ENCODE results near the gene MRPL17.
A peak's percentile ranks its signal among the peaks of the same experiment; 100 is the strongest.
"Not testable (repeated sequence)": the region's sequence is repeated elsewhere in the genome, so short reads cannot be mapped to it uniquely, and the experiment has no call there.

The MRPL17 gene

DNA sequence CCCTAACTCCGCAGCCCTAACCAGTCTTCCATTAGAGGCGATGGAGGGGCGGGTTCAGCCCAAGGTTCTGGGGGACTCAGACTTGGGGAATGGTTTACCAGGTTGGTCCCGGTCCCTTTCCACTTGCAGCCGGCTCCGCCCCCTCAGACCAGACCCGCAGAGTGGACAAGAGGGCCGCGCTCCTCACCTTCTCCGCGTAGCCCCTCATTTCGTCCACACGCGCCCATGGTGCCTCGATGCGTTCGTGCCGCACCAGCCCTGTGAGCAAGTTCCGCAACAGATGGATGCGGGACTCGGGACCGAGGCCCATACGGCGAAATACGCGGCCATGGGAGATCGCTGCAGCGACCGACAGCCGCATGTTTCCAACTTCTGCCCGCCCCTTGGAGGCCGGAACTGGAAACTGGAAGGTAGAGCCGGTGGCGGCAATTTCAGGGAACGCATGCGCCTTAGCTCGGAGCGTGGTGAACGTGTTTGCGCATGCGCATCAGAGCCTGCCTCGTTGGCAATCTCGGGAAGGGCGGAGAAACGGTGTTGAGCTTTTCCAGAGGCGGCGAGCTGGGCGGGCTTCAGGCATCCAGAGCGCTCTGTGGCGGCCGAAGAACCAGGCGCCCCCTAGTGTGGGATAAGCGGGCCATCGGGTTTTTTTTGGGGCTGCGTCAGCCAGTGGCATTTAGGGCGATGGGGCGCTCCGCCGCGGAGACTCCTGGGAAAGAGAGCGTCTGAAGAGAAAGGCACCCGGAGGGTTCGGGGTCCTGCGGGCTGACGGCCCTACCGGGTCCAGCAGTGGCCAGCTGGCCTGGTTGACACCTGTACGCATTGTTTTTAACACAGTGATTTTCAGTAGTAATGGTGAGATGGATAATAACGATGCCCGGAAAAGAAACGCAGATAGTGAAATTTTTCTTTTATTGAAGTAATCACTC, at the start of gene MRPL17:
TSS of gene MRPL17 (minus strand) at position 405 of the 926 bp plus-strand sequence. CDS start at position 361, 44 bp downstream.
- H3K9me3 Mint-ChIP-seq: no peaks in the 10 kb centered on the region
- peak within 1 kb of the TSS; percentile 99 for H3K27ac Mint-ChIP-seq

GRCh38 chr11:6727971-6728760, 45.0 kb upstream of the MRPL17 start:
- Mint-ChIP-seq H3K9me3 (peaks cover 12% of the 10 kb centered on the region), H3K4me1 (ENCODE audit: low read depth) (peaks cover 75% of the 10 kb centered on the region), H3K27ac (peak overlapping the region; percentile 77), H3K36me3 (ENCODE audit: low read depth) (peaks cover 69% of the 10 kb centered on the region), H3K4me3 (no peak overlapping the region), H3K27me3 (no peaks in the 10 kb centered on the region)
- DNase-seq: no peak

More for the DNA sequence above, at the start of gene MRPL17:
- peak; percentile 98 for DNase-seq
- no peaks in the 10 kb centered on the region for H3K27me3 Mint-ChIP-seq
- H3K36me3 Mint-ChIP-seq (ENCODE audit: low read depth): peaks cover 46% of the 10 kb centered on the region
- peak within 1 kb of the TSS; percentile 99 for H3K4me3 Mint-ChIP-seq
- peaks cover 40% of the 10 kb centered on the region for H3K4me1 Mint-ChIP-seq (ENCODE audit: low read depth)

DNA sequence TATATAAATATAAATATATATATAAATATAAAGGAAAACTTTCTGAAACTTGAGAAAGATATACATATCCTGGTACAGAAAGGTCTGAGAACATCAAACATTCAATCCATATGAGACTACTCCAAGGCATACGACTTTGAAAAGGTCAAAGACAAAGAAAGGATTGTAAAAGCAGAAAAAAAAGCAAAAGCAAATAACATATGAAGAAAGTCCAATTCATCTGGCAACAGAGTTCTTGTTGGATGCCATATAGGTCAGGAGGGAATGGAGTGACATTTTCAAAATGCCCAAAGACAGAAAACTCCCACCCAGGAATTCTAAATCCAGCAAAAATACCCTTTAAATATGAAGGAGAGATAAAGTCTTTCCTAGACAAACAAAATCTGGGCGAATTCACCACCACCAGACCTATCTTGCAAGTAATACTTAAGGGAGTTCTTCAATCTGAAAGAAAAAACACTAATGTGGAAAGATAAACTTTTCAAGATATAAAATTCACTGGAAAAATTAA, 42.3 kb upstream of the MRPL17 start:
- Mint-ChIP-seq H3K36me3 (ENCODE audit: low read depth) (peaks cover 80% of the 10 kb centered on the region), H3K4me3 (no peak overlapping the region), H3K4me1 (ENCODE audit: low read depth) (peaks cover 84% of the 10 kb centered on the region), H3K27ac (no peak overlapping the region), H3K9me3 (peaks cover 10% of the 10 kb centered on the region), H3K27me3 (no peaks in the 10 kb centered on the region)
- no peak for DNase-seq

GRCh38 chr11:6724013-6724412, 40.9 kb upstream of the MRPL17 start:
- Mint-ChIP-seq H3K27me3 (no peaks in the 10 kb centered on the region), H3K27ac (no peak overlapping the region), H3K4me1 (ENCODE audit: low read depth) (peaks cover 87% of the 10 kb centered on the region), H3K9me3 (peaks cover 15% of the 10 kb centered on the region), H3K4me3 (no peak overlapping the region), H3K36me3 (ENCODE audit: low read depth) (peaks cover 85% of the 10 kb centered on the region)
- DNase-seq: no peak

- no peak for DNase-seq
- H3K4me1 Mint-ChIP-seq (ENCODE audit: low read depth): peaks cover 83% of the 10 kb centered on the region
- H3K27ac Mint-ChIP-seq: peak overlapping the region; percentile 57
- no peaks in the 10 kb centered on the region for H3K27me3 Mint-ChIP-seq
- no peak overlapping the region for H3K4me3 Mint-ChIP-seq
- peaks cover 85% of the 10 kb centered on the region for H3K36me3 Mint-ChIP-seq (ENCODE audit: low read depth)
- H3K9me3 Mint-ChIP-seq: peaks cover 20% of the 10 kb centered on the region
These were observed 38.2 kb upstream of the MRPL17 start for GRCh38 chr11:6721343-6721742.

- Mint-ChIP-seq H3K27me3 (no peaks in the 10 kb centered on the region), H3K9me3 (peaks cover 30% of the 10 kb centered on the region), H3K36me3 (ENCODE audit: low read depth) (peaks cover 88% of the 10 kb centered on the region), H3K4me3 (no peak overlapping the region), H3K27ac (no peak overlapping the region), H3K4me1 (ENCODE audit: low read depth) (peaks cover 80% of the 10 kb centered on the region)
- no peak for DNase-seq
These were observed 36.4 kb upstream of the MRPL17 start for GRCh38 chr11:6719576-6719975.

GRCh38 chr11:6717426-6717825, 34.3 kb upstream of the MRPL17 start:
- no peak overlapping the region for H3K27ac Mint-ChIP-seq

GRCh38 chr11:6711552-6711951, 28.4 kb upstream of the MRPL17 start:
- H3K27ac Mint-ChIP-seq: peak overlapping the region; percentile 8
- H3K9me3 Mint-ChIP-seq: peaks cover 12% of the 10 kb centered on the region
- H3K36me3 Mint-ChIP-seq (ENCODE audit: low read depth): peaks cover 36% of the 10 kb centered on the region
- not testable (repeated sequence) for H3K27me3 Mint-ChIP-seq, H3K4me3 Mint-ChIP-seq
- peaks cover 29% of the 10 kb centered on the region for H3K4me1 Mint-ChIP-seq (ENCODE audit: low read depth)
- DNase-seq: peak; percentile 67

More at GRCh38 chr11:6717426-6717825, 34.3 kb upstream of the MRPL17 start:
- DNase-seq: no peak
- peaks cover 30% of the 10 kb centered on the region for H3K9me3 Mint-ChIP-seq
- H3K36me3 Mint-ChIP-seq (ENCODE audit: low read depth): peaks cover 82% of the 10 kb centered on the region
- no peak overlapping the region for H3K4me3 Mint-ChIP-seq
- H3K4me1 Mint-ChIP-seq (ENCODE audit: low read depth): peaks cover 65% of the 10 kb centered on the region
- H3K27me3 Mint-ChIP-seq: no peaks in the 10 kb centered on the region

DNA sequence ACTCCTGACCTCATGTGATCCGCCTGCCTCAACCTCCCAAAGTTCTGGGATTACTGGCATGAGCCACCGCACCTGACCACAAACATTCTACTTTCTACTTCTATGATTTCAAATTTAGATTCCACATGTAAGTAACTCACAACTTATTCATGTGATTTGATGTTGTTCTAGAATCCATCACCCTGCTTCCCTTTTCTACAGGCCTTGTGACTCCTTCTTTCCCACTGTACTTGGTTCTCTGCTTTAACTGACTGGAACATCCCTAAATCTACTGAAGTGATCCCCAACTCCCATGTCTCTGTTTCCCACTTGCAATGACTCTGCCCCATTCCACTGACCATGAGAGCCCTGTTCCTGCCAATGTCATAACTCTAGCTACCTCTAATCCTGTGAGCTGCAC, 25.7 kb upstream of the MRPL17 start:
- Mint-ChIP-seq H3K9me3 (no peaks in the 10 kb centered on the region), H3K27me3 (no peaks in the 10 kb centered on the region), H3K36me3 (ENCODE audit: low read depth) (peaks cover 16% of the 10 kb centered on the region), H3K27ac (peak overlapping the region; percentile 63), H3K4me1 (ENCODE audit: low read depth) (peaks cover 25% of the 10 kb centered on the region), H3K4me3 (no peak overlapping the region)
- DNase-seq: no peak

DNA sequence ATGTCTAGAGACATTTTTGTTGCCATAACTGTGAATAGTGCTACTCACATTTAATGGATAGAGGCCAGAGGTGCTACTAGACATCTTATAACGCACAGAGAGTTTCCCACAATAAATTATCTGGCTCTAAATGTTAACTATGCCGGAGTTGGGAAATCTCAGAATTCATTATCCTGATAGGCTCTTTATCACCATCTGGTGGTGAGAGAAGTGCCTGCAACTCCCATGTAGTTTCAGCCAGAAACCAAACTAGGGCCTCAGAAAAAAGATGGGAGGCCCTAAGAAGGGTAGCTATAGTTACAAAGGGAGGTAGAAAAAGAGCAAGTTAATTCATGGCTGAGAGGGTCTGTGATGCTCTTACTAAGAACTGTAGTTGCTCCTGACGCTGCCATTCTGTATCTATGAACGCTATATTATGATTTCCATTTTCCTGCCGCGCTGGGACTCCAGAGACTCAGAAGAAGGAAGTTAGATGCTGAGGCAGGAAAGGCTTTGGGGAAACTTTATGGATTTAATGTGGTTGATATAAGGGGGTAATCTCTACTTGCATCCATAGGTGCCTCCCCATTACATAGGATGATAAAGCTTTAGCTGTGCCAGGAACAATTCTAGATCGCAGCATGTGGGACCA, 22.9 kb upstream of the MRPL17 start:
- Mint-ChIP-seq H3K27me3 (no peaks in the 10 kb centered on the region), H3K4me1 (ENCODE audit: low read depth) (peaks cover 25% of the 10 kb centered on the region), H3K36me3 (ENCODE audit: low read depth) (no peaks in the 10 kb centered on the region), H3K4me3 (no peak overlapping the region), H3K9me3 (no peaks in the 10 kb centered on the region), H3K27ac (peak overlapping the region; percentile 46)
- DNase-seq: no peak

- H3K4me3 Mint-ChIP-seq: no peak overlapping the region
- DNase-seq: no peak
- H3K36me3 Mint-ChIP-seq (ENCODE audit: low read depth): peaks cover 4% of the 10 kb centered on the region
- H3K4me1 Mint-ChIP-seq (ENCODE audit: low read depth): peaks cover 16% of the 10 kb centered on the region
- H3K9me3 Mint-ChIP-seq: no peaks in the 10 kb centered on the region
- no peaks in the 10 kb centered on the region for H3K27me3 Mint-ChIP-seq
- H3K27ac Mint-ChIP-seq: no peak overlapping the region
These were observed 20.3 kb upstream of the MRPL17 start for GRCh38 chr11:6703247-6704063.

- not testable (repeated sequence) for H3K36me3 Mint-ChIP-seq (ENCODE audit: low read depth); H3K27ac Mint-ChIP-seq; H3K9me3 Mint-ChIP-seq; DNase-seq; H3K4me3 Mint-ChIP-seq; H3K27me3 Mint-ChIP-seq
- peaks cover 14% of the 10 kb centered on the region for H3K4me1 Mint-ChIP-seq (ENCODE audit: low read depth)
These were observed 18.8 kb upstream of the MRPL17 start for GRCh38 chr11:6701955-6702354.

DNA sequence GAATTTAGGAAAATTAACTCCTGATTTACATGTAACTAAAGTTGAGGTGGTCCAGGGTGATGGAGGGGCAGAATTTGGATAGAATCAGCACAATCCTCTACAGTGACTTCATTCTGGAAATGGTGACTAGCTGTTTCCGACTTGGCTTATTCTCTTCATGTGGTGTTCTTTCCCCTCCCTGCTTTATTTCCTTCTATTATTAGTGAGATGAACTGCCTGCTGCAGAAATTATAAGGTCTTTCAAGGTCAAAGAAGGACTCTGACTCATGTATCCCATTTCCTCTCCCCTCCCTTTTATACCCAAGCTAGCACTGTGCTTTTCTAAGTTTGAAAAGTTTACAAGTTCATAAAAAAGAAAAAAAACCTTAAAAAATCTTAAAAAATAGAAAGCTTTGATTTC, 12.2 kb upstream of the MRPL17 start:
- no peak overlapping the region for H3K4me3 Mint-ChIP-seq
- DNase-seq: no peak
- H3K27ac Mint-ChIP-seq: peak overlapping the region; percentile 80

DNA sequence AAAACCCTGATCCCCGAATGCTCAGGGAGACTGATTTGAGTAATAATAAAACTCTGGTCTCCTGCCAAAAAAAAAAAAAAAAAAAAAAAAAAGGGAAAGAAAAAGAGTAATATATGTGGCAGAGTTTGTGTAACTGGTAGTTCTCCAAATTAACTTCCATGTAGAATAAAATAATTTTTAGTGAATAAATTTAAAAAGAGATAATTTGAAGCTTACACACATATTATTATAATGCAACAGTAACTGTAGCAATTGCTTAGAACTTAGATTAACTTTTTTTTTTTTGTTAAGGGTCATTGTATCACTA, 11.0 kb upstream of the MRPL17 start:
- Mint-ChIP-seq H3K9me3 (no peaks in the 10 kb centered on the region), H3K4me1 (ENCODE audit: low read depth) (peaks cover 44% of the 10 kb centered on the region), H3K27ac (peak overlapping the region; percentile 82), H3K27me3 (no peaks in the 10 kb centered on the region), H3K4me3 (peak overlapping the region; percentile 51), H3K36me3 (ENCODE audit: low read depth) (no peaks in the 10 kb centered on the region)
- DNase-seq: no peak

More for the DNA sequence above, 12.2 kb upstream of the MRPL17 start:
- Mint-ChIP-seq H3K36me3 (ENCODE audit: low read depth) (peaks cover 4% of the 10 kb centered on the region), H3K4me1 (ENCODE audit: low read depth) (peaks cover 44% of the 10 kb centered on the region), H3K9me3 (no peaks in the 10 kb centered on the region), H3K27me3 (no peaks in the 10 kb centered on the region)
